ENCODE measurements around the gene AP1S2.

The AP1S2 gene

GRCh38 chrX:15870310-15870709 is 15.7 kb upstream of the AP1S2 start:
- no peak overlapping the region for H3K27ac ChIP-seq
- POLR2A ChIA-PET (ENCODE audit: low non-redundant PET): no interaction called here
- no peak for DNase-seq (ENCODE audit: low spot score)
- CTCF ChIA-PET: no interaction called here
- TF ChIP-seq CTCF (conservative IDR thresholded peaks at IDR 0.05; ENCODE audit: low read depth): no peak

- no peak for TF ChIP-seq CTCF (conservative IDR thresholded peaks at IDR 0.05; ENCODE audit: low read depth)
- POLR2A ChIA-PET (ENCODE audit: low non-redundant PET): no interaction called here
- no peak overlapping the region for H3K27ac ChIP-seq
- no peak for DNase-seq (ENCODE audit: low spot score)
- CTCF ChIA-PET: no interaction called here
These were observed 15.1 kb upstream of the AP1S2 start for GRCh38 chrX:15869695-15870094.

GRCh38 chrX:15866147-15866546 is 11.5 kb upstream of the AP1S2 start:
- CTCF ChIA-PET: interaction anchor here (0.5 kb wide), 1 partner anchor 204 kb away, joined by 4 read pairs; no protein-coding TSS in a partner anchor
- POLR2A ChIA-PET (ENCODE audit: low non-redundant PET): no interaction called here
- no peak overlapping the region for H3K27ac ChIP-seq
- DNase-seq (ENCODE audit: low spot score): no peak
- no peak for TF ChIP-seq CTCF (conservative IDR thresholded peaks at IDR 0.05; ENCODE audit: low read depth)

GRCh38 chrX:15864629-15865028 is 10.0 kb upstream of the AP1S2 start:
- no peak overlapping the region for H3K27ac ChIP-seq
- peak; percentile 52 for DNase-seq (ENCODE audit: low spot score)
- TF ChIP-seq CTCF (conservative IDR thresholded peaks at IDR 0.05; ENCODE audit: low read depth): no peak
- ChIA-PET POLR2A (ENCODE audit: low non-redundant PET) (no interaction called here), CTCF (no interaction called here)

GRCh38 chrX:15864023-15864422 is 9.4 kb upstream of the AP1S2 start:
- CTCF ChIA-PET: no interaction called here
- POLR2A ChIA-PET (ENCODE audit: low non-redundant PET): no interaction called here

GRCh38 chrX:15860921-15861320 is 6.3 kb upstream of the AP1S2 start:
- no peak overlapping the region for H3K27ac ChIP-seq
- CTCF ChIA-PET: no interaction called here
- POLR2A ChIA-PET (ENCODE audit: low non-redundant PET): no interaction called here
- no peak for DNase-seq (ENCODE audit: low spot score)
- no peak for TF ChIP-seq CTCF (conservative IDR thresholded peaks at IDR 0.05; ENCODE audit: low read depth)

More at GRCh38 chrX:15864023-15864422, 9.4 kb upstream of the AP1S2 start:
- no peak for DNase-seq (ENCODE audit: low spot score)
- H3K27ac ChIP-seq: no peak overlapping the region
- TF ChIP-seq CTCF (conservative IDR thresholded peaks at IDR 0.05; ENCODE audit: low read depth): no peak

- no peak for TF ChIP-seq CTCF (conservative IDR thresholded peaks at IDR 0.05; ENCODE audit: low read depth)
- CTCF ChIA-PET: no interaction called here
- no peak overlapping the region for H3K27ac ChIP-seq
- DNase-seq (ENCODE audit: low spot score): no peak
- POLR2A ChIA-PET (ENCODE audit: low non-redundant PET): no interaction called here
These were observed 3.4 kb upstream of the AP1S2 start for GRCh38 chrX:15858051-15858450.

Data from RWPE1 (cell line).